GM21381 (cell line): ENCODE results near the gene RIPK1.

ENCODE experiments used
- ATAC-seq: cut with Tn5 transposase; IDR thresholded peaks from one replicate; pipeline ENCODE4 v1.9.1; 2021; ENCODE audit warnings: mild to moderate bottlenecking, moderate library complexity; ENCODE audit not compliant: unreplicated experiment

The RIPK1 gene

GRCh38 chr6:3079682-3080081, 11.4 kb downstream of the RIPK1 start:
- ATAC-seq = no peak

GRCh38 chr6:3081960-3082359, 13.7 kb downstream of the RIPK1 start:
- no peak for ATAC-seq

DNA sequence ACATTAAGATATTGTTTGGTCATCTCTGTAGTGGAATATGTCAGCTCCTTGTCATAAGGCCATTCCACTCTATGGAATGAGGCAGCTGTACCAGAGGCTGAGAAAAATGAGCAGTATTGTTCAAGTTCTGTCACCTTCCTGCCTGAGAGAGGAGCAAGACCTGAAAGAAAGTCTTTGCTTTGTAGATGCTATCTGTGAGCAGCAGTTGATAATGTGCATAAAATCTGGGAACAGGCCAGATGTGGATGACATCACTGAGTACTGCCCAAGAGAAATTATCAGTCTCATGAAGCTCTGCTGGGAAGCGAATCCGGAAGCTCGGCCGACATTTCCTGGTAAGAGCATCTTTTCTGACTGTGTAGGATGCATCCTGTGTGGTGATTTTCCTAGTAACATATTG, 16.8 kb downstream of the RIPK1 start:
- ATAC-seq = no peak

DNA sequence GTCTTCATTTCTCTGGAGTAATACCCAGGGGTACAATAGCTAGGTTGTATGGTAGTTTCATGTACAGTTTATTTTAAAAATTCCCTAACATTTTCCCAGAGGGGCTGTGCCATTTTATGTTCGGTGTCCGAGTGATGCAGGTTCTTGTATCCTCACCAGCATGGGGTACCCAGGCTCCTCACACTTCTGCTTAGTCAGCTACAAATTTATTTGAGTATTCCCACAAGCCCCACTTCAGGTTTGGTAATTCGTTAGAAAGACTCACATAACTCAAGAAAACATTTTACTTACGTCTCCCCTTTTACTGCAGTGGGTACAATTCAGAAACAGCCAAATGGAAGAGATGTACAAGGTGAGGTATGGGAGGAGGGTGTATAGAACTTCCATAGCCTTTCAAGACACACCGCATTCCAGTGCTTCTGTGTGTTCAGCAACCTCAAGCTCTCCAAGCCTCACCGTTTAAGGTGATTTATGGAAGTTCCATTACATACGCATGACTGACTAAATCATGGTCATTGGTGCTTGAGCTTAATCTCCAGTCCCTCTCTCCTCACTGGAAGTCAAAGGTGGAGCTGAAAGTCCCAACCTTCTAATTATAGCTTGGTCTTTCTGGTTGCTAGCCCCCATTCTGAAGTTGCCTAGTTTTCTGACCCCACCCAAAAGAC, 18.1 kb downstream of the RIPK1 start:
- no peak for ATAC-seq

DNA sequence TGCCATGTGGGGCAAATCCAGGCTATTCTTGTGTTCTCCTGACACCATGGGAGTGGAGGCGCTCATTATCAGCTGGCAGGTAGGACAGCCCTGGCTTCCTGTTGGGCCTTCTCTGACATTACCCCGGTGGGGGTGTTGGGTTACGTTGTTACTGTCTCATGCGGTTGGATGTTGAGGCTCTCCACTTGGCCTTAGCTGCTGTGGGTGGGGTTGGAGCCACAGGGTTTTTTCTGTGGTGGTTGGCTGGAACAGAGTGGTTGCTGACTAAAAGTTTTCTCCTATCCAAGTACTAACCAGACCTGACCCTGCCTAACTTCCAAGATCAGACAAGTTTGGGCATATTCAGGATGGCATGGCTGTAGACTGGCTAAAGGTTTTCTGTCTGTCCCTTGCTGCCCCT, 20.2 kb downstream of the RIPK1 start:
- ATAC-seq = no peak

- ATAC-seq = no peak
These were observed 20.7 kb downstream of the RIPK1 start for GRCh38 chr6:3088968-3089367.

GRCh38 chr6:3090013-3090412, 21.7 kb downstream of the RIPK1 start:
- no peak for ATAC-seq

GRCh38 chr6:3094815-3095214, 26.5 kb downstream of the RIPK1 start:
- no peak for ATAC-seq

GRCh38 chr6:3102875-3103274, 34.6 kb downstream of the RIPK1 start:
- no peak for ATAC-seq

GRCh38 chr6:3108746-3109414, 40.6 kb downstream of the RIPK1 start:
- no peak for ATAC-seq

DNA sequence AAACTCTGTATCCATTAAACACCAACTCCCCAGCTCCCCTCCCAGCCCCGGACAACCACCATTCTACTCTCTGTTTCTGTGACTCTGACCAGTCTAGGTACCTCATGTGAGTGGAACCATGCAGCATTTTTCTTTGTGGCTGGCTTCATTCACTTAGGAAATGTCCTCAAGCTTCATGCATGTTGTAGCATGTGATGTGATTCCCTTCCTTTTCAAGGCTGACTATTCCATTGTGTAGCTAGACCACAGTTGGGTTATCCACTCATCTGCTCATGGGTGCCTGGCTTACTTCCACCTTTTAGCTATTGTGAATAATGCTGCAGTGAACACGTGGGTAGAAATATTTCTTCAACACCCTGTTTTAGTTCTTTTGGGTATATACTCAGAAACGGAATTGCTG, 41.5 kb downstream of the RIPK1 start:
- no peak for ATAC-seq

DNA sequence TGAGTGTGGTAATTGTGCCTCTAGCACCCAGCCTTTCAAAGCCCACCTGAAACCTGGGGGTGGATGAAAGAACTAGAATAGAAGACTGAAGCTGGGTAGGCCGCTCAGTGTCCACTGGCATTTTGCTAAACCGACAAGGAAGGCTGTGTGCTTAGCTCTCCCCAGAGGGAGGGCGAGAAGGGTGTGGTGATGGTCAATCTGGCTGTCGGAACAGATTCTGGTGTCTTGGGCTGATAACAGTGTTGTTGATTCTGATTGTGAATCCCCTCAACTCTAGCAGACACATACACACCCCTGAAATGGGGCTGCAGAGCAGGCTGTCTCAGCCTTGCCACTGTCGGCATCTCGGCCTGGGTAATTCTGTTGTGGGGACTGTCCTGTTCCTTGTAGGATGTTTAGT, 46.1 kb downstream of the RIPK1 start:
- ATAC-seq = no peak

GRCh38 chr6:3117912-3118352, 49.6 kb downstream of the RIPK1 start:
- ATAC-seq = no peak

DNA sequence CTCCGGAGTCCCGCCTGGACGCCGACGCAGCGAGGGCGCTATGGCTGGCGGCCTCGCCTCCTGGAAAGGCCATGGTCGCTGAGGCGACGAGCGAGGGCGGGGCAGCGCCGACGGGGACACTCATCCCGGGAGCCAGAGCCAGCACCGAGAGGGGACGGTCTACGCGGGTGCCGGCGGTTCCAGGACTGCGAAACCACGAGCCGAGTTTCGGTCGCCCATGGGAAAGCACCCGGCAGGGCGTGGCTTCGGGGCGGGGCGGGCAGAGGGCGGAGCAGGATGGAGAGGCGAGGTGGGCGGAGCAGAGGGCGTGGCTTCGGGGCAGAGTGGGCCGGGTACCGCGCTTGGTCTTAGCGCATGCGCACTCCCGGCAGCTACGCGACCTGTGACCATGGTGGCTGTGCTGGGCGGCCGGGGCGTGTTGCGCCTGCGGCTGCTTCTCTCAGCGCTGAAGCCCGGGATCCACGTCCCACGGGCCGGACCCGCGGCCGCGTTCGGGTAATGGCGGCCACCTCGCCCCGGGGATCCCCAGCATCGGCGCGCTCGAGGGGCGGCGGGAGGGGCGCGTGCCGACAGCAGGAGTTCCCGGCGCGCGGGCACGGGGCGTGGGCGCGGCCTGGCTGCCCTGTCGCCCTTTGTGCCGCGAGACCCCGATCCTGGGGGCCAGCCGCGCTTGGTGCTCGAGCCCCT, 50.2 kb downstream of the RIPK1 start, which contains the start of gene BPHL:
TSS of gene BPHL (plus strand) at position 359 of the 687 bp plus-strand sequence. CDS start at position 389, 30 bp downstream.
- peak; percentile 92 for ATAC-seq

DNA sequence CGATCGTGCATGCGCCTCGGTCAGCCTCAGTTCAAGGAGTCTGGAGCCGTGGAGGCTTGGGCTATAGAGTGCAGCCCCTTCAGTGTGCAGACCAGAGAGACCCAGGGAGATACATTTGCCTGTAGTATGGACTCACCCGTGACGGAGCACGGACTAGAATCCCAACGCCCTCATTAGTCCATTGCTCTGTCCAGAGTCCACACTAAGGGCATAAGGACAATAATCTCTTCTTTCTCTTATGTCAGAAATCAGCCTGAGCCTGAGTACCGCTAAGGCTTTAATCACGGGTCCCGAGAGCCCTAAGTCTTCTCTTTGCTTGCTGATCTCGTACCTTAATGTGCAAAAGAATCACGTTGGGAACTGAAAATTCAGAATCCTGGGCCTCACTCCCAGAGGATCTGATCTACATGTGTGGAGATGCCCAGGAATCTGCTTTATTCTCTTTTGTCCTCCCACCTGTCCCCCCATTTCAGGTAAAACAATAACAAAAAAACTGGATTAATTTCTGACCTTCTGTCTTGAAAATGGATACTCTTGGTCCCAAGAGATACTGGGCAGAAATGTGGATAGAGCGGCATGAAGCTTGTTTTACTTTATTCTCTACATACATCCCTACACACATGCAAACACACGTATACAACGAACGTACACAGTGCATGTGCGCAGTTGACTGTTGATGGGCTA, 50.9 kb downstream of the RIPK1 start:
- ATAC-seq = peak; percentile 23

- no peak for ATAC-seq
These were observed 52.4 kb downstream of the RIPK1 start for GRCh38 chr6:3120765-3121089.

DNA sequence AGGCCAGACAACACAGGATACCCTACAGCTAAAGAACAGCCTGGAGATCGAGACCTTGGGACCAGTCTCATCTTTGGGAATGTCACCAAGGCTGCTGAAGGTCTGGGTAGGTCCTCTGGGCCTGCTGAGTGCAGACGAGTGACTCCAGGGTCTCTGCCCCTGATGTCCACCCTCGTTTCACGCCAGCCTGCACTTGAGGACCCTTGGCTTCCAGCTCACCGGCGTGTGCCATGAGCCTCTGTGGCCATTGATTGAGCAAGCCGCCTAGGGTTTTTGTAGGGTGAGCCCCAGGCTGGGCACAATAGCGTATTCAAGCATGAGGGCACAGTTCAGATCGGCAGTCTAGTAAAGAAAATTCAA, 54.5 kb downstream of the RIPK1 start:
- no peak for ATAC-seq

- ATAC-seq = no peak
These were observed 56.4 kb downstream of the RIPK1 start for GRCh38 chr6:3124667-3125066.

DNA sequence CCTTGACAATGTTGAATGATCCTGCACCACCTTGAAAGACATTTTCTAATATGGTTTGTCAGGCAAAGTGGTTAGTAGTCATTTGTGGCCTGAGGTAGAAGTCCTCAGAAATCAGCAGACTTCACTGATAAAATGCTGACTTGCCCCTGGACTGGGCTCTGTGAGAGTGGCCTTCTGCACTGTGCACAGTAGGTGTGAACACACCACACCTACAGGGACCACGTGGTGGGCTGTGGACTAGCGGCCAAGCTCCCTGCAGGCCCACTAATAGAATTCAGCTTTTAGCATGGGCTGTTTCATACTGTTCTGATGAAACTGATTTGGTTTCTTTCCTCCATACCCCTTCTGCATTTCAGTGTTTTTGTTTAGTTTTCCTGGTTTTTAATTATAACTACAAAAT, 57.5 kb downstream of the RIPK1 start:
- ATAC-seq = no peak

GRCh38 chr6:3128356-3129108, 60.2 kb downstream of the RIPK1 start:
- no peak for ATAC-seq

- ATAC-seq = no peak
These were observed 63.4 kb downstream of the RIPK1 start for GRCh38 chr6:3131695-3132094.
